HepG2 (cell line): ENCODE measurements around the gene PSMC1. TPM values are rescaled to one million over a fixed set of nuclear protein-coding genes. Genes with fewer than 3 reads are reported as not detected.
A peak's percentile ranks its signal among the peaks of the same experiment; 100 is the strongest.

Experiments
- AKAP8 ChIP-seq: sonication (generic); formaldehyde crosslinking; IDR thresholded peaks from 2 replicates; pipeline ENCODE4 v1.5.1; 2020; ENCODE audit warnings: mild to moderate bottlenecking, missing genetic modification reagents
- ELF3 ChIP-seq: IDR thresholded peaks from 2 replicates; pipeline ENCODE4 v1.6.1; 2016; ENCODE audit warnings: missing genetic modification reagents, missing compliant biosample characterization
- ELF4 ChIP-seq: sonication (generic); formaldehyde crosslinking; IDR thresholded peaks from 2 replicates; pipeline ENCODE4 v1.5.0; 2020; ENCODE audit warnings: missing genetic modification reagents, mild to moderate bottlenecking, moderate library complexity, borderline replicate concordance
- GTF2F1 ChIP-seq: fragments of 150-350 bp; IDR thresholded peaks from 2 replicates; pipeline ENCODE4 v1.6.1; 2014; ENCODE audit warnings: low read length
- HDAC6 ChIP-seq: fragments of 200-600 bp; sonication (generic); IDR thresholded peaks from 2 replicates; pipeline ENCODE4 v1.7.0; 2017; ENCODE audit warnings: mild to moderate bottlenecking, antibody characterized with exemption, low read length, low read depth
- HNF4G ChIP-seq, 2 experiments: sonication (generic) in 1 of 2; formaldehyde crosslinking in 1 of 2; IDR thresholded peaks; 2 replicates each; pipeline versions ENCODE4 v1.4.0 to v1.6.1; 2011 to 2020; ENCODE audit warnings: borderline replicate concordance in 2 of 2, low read depth in 2 of 2, mild to moderate bottlenecking in 2 of 2, low read length in 1 of 2, missing genetic modification reagents in 1 of 2, moderate library complexity in 1 of 2
- HOXA7 ChIP-seq: sonication (generic); formaldehyde crosslinking; IDR thresholded peaks from 2 replicates; pipeline ENCODE4 v1.8.1; 2022; ENCODE audit warnings: mild to moderate bottlenecking, missing genetic modification reagents, moderate library complexity
- KDM2A ChIP-seq: sonication (generic); formaldehyde crosslinking; IDR thresholded peaks from 2 replicates; pipeline ENCODE4 v1.4.0; 2020; ENCODE audit warnings: low read depth, missing genetic modification reagents, borderline replicate concordance
- MAFF ChIP-seq: IDR thresholded peaks from 2 replicates; pipeline ENCODE4 v1.6.1; 2011; ENCODE audit warnings: low read depth, low read length, improper control_type of control experiment
- MBNL3 ChIP-seq: fragments of 250-450 bp; sonication (Bioruptor Pico); conservative IDR thresholded peaks from 2 replicates; pipeline ENCODE4 v1.8.0; 2022; ENCODE audit warnings: mild to moderate bottlenecking, inconsistent platforms
- POGK ChIP-seq: sonication (generic); formaldehyde crosslinking; conservative IDR thresholded peaks from 2 replicates; pipeline ENCODE4 v1.8.0; 2022; ENCODE audit warnings: mild to moderate bottlenecking, moderate library complexity, missing genetic modification reagents
- SMYD3 ChIP-seq: sonication (generic); formaldehyde crosslinking; IDR thresholded peaks from 2 replicates; pipeline ENCODE4 v1.8.1; 2023; ENCODE audit warnings: mild to moderate bottlenecking, missing genetic modification reagents
- SP2 ChIP-seq: sonication (generic); formaldehyde crosslinking; IDR thresholded peaks from 2 replicates; pipeline ENCODE4 v1.5.1; 2020; ENCODE audit warnings: mild to moderate bottlenecking, missing genetic modification reagents
- THAP11 ChIP-seq: IDR thresholded peaks from 2 replicates; pipeline ENCODE4 v1.6.1; 2016; ENCODE audit warnings: missing biosample characterization, missing genetic modification reagents
- TOPORS ChIP-seq: sonication (generic); formaldehyde crosslinking; IDR thresholded peaks from 2 replicates; pipeline ENCODE4 v1.8.0; 2023; ENCODE audit warnings: mild to moderate bottlenecking, missing genetic modification reagents
- ZMAT5 ChIP-seq: sonication (generic); formaldehyde crosslinking; IDR thresholded peaks from 2 replicates; pipeline ENCODE4 v1.5.0; 2020; ENCODE audit warnings: mild to moderate bottlenecking, low read depth, missing genetic modification reagents, borderline replicate concordance
- ZNF101 ChIP-seq: sonication (generic); formaldehyde crosslinking; IDR thresholded peaks from 2 replicates; pipeline ENCODE4 v1.4.0; 2020; ENCODE audit warnings: mild to moderate bottlenecking, low read depth, missing genetic modification reagents, borderline replicate concordance
- ZNF530 ChIP-seq: sonication (generic); formaldehyde crosslinking; IDR thresholded peaks from 2 replicates; pipeline ENCODE4 v1.5.0; 2020; ENCODE audit warnings: low read depth, mild to moderate bottlenecking, missing genetic modification reagents
- ZSCAN20 ChIP-seq: sonication (generic); formaldehyde crosslinking; IDR thresholded peaks from 2 replicates; pipeline ENCODE4 v1.4.0; 2020; ENCODE audit warnings: missing genetic modification reagents, mild to moderate bottlenecking, borderline replicate concordance
- ZSCAN22 ChIP-seq: sonication (generic); formaldehyde crosslinking; IDR thresholded peaks from 2 replicates; pipeline ENCODE4 v1.4.0; 2020; ENCODE audit warnings: mild to moderate bottlenecking, missing genetic modification reagents
- polyA plus RNA-seq, 8 experiments: library from polyadenylated mRNA; depleted of rRNA in 3 of 8; stranded (reverse) in 7 of 8; unstranded in 1 of 8; fragments of >200 nt; fragmentation: Illumina TruSeq in 4 of 8; extraction: Trizol in 4 of 8; gene quantifications; 2 replicates each; pipeline versions ENCODE4 v1.2.1 to v1.2.3, GENCODE V29; 2011 to 2016; ENCODE audit warnings: low read depth in 4 of 8, missing spikeins in 1 of 8, mixed read lengths in 1 of 8; ENCODE audit not compliant: insufficient read depth in 1 of 8
- total RNA-seq, 5 experiments: library from RNA; depleted of rRNA; stranded (reverse); fragments of >200 nt; fragmentation: Illumina TruSeq; extraction: Trizol; gene quantifications; 2 replicates each; pipeline ENCODE4 v1.2.3, GENCODE V29; 2016; ENCODE audit warnings: low read depth in 1 of 5
- TF ChIP-seq, protein P1 (sequence below): sonication (generic); formaldehyde crosslinking; IDR thresholded peaks from 2 replicates; pipeline ENCODE4 v1.4.0; 2020; ENCODE audit warnings: missing genetic modification reagents, borderline replicate concordance

PSMC1 gene
- total and polyA plus RNA-seq, 2 of the 13 experiments (the other 11 are each of a cell fraction or from before 2014, with no cell fraction given), result 48.6 to 167 TPM

GRCh38 chr14:90256354-90257131 is at the start of gene PSMC1 (continued):
- TF ChIP-seq, protein P1, sequence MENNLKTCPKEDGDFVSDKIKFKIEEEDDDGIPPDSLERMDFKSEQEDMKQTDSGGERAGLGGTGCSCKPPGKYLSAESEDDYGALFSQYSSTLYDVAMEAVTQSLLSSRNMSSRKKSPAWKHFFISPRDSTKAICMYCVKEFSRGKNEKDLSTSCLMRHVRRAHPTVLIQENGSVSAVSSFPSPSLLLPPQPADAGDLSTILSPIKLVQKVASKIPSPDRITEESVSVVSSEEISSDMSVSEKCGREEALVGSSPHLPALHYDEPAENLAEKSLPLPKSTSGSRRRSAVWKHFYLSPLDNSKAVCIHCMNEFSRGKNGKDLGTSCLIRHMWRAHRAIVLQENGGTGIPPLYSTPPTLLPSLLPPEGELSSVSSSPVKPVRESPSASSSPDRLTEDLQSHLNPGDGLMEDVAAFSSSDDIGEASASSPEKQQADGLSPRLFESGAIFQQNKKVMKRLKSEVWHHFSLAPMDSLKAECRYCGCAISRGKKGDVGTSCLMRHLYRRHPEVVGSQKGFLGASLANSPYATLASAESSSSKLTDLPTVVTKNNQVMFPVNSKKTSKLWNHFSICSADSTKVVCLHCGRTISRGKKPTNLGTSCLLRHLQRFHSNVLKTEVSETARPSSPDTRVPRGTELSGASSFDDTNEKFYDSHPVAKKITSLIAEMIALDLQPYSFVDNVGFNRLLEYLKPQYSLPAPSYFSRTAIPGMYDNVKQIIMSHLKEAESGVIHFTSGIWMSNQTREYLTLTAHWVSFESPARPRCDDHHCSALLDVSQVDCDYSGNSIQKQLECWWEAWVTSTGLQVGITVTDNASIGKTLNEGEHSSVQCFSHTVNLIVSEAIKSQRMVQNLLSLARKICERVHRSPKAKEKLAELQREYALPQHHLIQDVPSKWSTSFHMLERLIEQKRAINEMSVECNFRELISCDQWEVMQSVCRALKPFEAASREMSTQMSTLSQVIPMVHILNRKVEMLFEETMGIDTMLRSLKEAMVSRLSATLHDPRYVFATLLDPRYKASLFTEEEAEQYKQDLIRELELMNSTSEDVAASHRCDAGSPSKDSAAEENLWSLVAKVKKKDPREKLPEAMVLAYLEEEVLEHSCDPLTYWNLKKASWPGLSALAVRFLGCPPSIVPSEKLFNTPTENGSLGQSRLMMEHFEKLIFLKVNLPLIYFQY, result 0 out of 2 replicates have a peak, but pooled peaks have one; percentile 19
- TF ChIP-seq GTF2F1, result no peak
- TF ChIP-seq SP2 (CRISPR knock-in tag), result no peak
- no peak for TF ChIP-seq TOPORS (CRISPR knock-in tag)
- no peak for TF ChIP-seq SMYD3 (CRISPR knock-in tag)
- TF ChIP-seq ELF3 (CRISPR knock-in tag), result peak; percentile 89
- TF ChIP-seq AKAP8 (CRISPR knock-in tag), result peak; percentile 65; the same call in 1 of the 2 replicates
- no peak for TF ChIP-seq MAFF
- TF ChIP-seq THAP11 (CRISPR knock-in tag), result peak; percentile 94
- TF ChIP-seq ZNF530, result no peak
- TF ChIP-seq ZNF101 (CRISPR knock-in tag), result no peak
- TF ChIP-seq HOXA7 (CRISPR knock-in tag), result no peak
- peak; percentile 71 for TF ChIP-seq POGK (CRISPR knock-in tag)
- no peak; the same call in 1 of the 2 replicates for TF ChIP-seq ELF4 (CRISPR knock-in tag)
- TF ChIP-seq KDM2A (CRISPR knock-in tag), result peak; percentile 94; the same call in 1 of the 2 replicates
- no peak for TF ChIP-seq ZSCAN20 (CRISPR knock-in tag)
- TF ChIP-seq MBNL3 (CRISPR knock-in tag), result no peak
- no peak for TF ChIP-seq ZMAT5
- no peak for TF ChIP-seq HNF4G (IDR thresholded peaks at IDR 0.05; ENCODE audit: borderline replicate concordance, low read depth, low read length)
- no peak for TF ChIP-seq HNF4G (CRISPR knock-in tag; IDR thresholded peaks at IDR 0.05; ENCODE audit: borderline replicate concordance, low read depth)
- no peak for TF ChIP-seq HDAC6
- no peak for TF ChIP-seq ZSCAN22 (CRISPR knock-in tag)
